Stimulated activated CD8-positive, alpha-beta memory T cell treated with anti-CD3 and anti-CD28 coated beads, Interleukin-15, amount 100 ng/mL, for 24 hours (primary cell): ENCODE measurements around the gene DNAJC1.

Experiments
- DNase-seq: peaks from one replicate; pipeline ENCODE4 v3.0.0-alpha.2; 2020; ENCODE audit warnings: low read depth

DNAJC1 gene

DNA sequence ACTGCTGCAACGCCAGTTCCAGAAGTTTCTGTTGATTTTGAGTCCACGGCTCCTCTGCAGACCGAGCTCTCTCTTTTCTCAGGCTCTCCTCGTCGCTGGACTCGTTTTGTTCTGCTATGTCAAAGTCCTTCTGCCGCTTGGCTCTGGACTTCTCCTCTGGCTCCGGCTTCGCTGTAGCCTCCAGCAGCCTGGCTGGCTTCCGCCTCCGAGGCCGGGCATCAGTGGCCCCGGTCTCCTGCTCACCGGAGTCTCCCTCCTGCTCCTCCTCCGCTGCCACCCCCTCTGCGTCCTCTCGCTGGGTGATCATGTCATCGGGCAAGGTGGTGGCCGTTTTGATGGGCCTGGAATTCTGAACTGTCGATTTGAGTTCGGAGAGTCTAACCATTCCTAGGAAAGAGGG, 244.3 kb downstream of the DNAJC1 start:
- no peak for DNase-seq

DNA sequence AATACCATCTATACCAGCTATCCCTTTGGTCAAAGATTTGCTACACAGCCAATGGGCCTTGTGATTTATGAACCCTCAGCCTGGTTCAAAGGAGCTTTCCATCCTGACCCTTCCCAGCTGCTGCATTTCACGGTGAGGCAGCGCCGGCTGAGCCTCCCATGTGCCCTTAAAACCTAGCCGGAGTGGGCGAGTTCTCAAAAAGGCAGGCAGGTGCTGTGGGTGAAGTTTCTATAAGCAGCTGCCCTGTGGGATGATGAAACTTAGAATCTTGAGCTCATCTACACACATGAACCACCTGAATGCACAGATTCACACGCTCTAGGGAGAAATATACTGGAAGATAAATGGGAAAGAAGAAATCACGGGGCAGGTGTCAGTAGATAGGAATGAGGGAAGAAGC, 244.8 kb downstream of the DNAJC1 start:
- DNase-seq, result no peak

DNA sequence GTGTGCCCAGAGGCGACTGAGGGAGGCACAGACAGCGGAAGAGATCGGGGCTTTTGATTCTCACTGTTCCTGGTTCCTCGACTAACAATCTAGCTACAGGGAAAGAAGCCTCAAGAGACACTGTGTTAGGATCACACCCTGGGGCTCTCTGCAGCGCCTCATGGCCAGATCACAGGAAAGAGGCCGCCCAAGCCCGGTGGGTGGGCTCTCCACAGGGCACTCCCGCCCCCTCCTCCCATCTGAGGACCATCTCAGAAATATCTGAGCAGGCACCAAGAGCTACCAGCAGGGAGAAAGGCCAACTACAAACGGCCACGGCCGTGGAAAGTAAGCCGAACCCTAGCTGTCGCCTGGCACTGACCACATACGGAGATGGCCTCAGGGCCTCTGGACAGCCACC, 245.3 kb downstream of the DNAJC1 start:
- no peak for DNase-seq

DNA sequence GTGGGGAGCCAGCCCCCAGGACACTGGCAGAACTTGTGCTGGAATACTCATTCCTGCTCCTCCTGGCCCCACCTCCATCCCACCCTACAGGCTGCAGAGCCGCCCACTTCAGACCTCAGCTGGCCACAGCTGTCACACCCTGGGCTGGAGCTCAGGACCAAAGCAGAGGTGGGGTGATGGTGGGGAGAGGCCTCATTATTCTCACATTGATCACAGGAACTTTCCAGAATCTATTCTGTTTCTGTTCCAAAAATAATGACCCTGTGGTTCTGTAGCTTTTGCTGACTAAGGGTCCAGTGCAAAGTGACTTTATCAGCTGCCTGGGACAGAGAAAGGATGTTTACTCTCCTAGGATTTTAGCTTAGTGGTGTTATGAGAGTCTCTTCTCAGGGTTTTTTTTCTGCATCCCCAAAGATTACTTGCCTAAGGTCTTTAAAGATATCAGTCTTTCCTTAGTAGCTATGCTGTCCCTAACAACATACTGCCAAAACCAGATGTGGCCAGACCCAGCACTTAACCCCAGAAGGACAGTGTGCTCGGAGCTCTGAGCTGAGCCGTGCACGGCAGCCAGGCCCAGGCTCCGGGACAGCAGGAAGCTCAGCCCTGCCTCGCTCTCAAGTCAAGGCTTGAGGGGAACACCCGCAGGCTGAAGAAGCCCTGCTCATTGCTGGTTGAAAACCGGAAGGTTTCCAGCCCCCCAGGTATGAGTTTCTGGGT, 246.2 kb downstream of the DNAJC1 start:
- no peak for DNase-seq

DNA sequence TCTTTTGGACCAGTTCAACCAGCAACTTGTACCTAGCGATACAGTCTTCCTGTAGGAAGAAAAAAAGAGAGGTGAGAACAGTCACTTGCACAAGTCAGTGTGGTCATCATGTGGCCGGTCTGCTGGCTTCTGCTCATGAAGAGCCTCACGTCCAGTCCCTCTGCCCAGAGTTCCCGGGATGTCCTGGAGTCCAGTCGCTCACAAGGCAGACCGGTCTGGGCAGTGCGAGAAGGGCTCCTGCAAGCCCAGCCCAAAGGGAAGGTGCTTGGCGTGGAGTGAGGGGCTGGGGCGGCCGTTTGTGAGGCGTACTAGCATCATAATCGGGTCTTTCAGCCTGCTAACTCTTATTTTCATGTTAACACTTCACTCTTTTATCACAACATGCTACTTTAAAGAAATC, 246.8 kb downstream of the DNAJC1 start:
- no peak for DNase-seq

DNA sequence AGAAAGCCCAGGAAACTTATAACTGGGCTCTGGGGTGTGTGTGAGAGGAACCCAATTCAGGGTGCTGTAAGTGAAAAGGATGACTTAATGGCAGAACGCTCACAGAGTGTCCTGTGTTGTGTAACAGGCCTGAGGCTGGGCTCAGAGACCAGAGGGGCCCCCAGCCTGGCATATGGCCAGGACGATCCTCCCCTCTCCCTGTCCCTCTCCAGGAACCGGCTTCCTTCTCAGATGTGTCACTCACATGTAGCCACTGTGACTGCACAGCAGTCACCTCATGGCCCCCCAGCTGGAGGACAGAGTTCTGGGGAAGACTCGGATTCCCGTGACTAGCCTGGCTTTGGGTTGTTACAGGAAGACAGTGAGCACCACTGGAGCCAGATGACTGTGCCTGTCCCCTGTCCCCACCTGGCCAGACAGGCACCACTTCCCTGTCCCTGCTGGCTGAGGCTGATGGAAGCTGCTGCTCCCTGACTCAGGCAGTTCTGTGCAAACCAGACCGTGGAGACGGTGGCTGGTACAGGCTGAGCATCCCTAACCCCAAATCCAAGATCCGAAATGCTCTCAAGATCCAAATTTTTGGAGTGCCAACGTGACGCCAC, 249.0 kb downstream of the DNAJC1 start:
- DNase-seq, result no peak

DNA sequence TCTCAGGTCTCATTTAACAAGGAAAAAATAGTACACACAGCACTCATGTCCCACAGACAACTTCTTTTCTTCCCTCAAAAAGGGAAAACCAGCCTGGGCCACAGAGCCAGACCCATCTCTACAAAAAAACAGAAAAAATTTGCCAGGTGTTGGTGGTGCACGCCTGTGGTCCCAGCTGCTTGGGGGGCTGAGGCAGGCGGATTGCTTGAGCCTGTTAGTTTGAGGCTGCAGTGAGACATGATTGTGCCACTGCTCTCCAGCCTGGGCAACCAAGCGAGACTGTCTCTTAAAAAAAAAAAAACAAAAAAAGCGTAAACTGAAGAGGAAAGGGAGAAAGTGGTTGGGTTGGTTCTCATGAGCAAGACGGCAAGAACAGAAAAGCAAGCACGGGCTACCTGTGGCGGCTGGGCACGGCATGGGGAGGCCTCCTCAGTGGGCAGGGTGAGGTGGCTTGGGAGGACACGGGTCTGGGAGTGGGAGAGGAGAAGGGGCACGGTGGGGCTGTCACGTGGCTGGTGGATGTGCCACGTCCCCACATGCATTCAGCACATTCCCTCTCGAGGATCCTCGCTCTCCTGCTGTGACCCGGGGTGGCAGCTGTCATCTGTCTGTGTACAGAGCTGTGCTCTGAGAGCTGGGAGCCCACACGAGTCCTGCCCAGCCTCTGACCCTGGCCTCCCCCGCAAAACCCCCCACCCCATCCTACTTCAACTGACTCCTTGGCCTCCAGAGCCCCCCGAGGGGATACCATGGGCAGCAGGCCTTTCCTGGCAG, 249.8 kb downstream of the DNAJC1 start:
- no peak for DNase-seq

DNA sequence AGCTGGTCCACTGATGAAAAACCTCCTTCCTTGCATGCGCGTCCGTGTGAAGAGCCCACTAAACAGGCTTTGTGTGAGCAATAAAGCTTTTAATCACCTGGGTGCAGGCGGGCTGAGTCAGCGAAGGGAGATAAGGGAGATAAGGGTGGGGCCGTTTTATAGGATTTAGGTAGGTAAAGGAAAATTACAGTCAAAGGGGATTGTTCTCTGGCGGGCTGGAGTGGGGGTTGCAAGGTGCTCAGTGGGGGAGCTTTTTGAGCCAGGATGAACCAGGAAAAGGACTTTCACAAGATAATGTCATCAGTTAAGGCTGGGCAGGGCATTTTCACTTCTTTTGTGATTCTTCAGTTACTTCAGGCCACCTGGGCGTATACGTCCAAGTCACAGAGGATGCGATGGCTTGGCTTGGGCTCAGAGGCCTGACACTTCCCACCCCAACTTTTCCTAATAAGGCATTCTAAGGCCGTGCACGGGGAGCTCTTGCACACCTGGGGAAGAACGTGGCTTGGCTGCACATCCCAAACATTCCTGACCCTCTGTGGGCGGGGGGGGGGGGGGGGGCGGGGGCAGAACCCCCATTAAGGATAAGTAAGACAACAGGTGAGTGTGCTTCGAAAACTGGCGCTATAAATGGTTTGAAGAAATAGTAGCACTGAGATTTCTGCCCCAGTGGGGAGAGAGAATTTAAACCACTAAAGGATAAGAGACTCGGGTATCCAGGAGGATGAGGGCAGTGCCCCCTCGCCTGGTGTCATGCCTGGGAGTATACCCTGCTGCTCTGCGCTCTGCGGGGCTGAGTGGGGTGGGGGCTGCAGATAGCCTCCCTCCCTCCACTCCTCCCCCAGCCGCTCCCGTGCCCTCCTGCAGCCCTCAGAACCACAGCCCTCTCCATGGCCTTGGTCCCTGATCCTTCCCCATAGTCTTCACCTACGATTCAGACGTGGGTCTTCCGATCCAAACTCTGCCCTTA, 251.9 kb downstream of the DNAJC1 start:
- DNase-seq, result no peak

DNA sequence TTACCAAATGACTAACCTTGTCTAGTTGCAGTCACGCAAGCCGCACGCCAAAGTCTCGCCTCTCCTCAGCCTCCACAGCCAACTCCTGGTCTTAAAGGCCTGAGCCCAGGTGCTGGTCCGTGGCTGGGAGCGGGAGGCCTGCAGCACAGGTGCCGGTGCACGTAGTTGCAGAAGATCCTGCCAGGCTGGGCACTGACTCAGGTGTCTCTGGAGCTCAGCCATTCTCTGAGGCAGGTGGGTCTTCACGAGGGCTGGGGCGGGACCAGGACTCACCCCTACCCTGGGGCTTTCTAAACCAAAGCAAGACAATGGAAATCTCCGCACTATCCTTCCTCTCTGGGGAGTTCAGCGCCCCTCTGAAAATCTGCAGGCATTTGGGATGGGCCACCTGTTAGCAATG, 253.1 kb downstream of the DNAJC1 start:
- no peak for DNase-seq

DNA sequence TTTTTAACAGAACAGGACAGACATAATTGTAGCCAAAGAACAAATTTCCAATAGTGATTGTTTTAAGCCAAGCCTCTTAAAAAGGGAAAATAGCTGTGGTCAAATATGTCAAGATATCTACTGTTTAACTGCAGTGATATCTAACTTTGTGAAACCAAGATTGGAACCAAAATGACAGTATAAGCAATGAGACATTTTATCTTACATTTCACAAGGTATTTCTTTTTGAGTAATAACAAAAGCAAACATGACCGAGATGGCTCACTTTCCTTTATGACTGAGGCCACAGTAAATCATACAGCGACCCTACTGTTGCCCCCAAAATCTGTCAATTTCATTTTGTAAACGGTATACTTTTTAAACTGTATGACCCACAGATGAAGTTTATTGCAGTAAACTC, 253.7 kb downstream of the DNAJC1 start:
- no peak for DNase-seq

DNA sequence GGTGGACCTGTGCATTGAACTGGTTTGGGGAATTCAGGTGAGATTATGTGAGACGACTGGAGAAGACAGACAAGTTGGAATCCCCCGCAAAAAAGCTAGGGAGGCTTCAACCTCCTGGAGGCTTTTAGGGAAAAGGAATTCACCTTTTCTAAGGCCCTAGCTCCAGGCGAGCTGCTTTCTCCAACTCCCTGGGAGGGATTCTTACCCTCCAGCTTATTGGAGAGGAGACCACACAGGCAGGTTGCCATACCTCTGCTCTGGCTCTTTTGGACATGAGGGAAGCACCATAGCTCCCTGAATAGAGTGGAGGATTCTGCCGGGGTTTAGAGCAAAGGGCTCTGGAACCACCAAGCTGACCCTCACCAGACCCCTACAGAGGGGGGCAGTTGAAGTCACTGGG, 255.7 kb downstream of the DNAJC1 start:
- no peak for DNase-seq

DNA sequence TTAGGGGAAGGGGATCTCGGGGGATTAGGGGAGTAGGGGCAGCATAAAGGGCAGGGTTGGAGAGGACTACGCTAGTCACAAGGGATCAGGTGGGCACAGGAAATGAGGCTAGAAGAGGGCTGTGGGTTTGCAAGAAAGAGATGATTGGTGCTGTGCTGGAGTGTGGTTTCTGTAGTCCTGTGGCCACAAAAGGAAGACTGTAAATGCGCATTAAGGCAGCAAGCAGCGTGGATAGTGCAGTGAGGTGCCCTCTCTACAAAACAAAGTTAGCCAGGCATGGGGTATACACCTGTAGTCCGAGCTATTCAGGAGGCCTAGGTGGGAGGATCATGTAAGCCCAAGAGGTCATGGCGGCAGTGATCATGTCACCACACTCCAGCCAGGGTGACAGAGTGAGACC, 257.4 kb downstream of the DNAJC1 start:
- no peak for DNase-seq

DNA sequence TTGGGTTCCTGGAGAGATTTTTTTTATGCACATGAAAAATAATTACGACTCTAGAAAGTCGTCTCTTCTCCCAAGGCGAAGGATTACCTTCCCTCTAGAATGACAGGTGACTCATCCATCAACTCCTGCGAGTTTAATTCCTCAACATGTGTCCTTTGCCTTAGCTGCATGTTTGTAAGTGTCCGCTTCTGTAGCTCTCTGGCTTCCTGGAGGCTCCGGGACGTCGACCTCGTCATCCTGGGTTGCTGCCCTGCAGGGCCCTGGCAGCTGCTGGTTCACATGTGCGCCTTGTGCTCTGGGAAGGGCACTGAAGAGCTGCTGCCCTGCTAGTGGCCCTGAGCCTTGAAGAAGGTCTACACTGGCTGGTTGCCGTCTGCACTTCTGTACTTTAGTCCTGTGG, 259.3 kb downstream of the DNAJC1 start:
- no peak for DNase-seq

DNA sequence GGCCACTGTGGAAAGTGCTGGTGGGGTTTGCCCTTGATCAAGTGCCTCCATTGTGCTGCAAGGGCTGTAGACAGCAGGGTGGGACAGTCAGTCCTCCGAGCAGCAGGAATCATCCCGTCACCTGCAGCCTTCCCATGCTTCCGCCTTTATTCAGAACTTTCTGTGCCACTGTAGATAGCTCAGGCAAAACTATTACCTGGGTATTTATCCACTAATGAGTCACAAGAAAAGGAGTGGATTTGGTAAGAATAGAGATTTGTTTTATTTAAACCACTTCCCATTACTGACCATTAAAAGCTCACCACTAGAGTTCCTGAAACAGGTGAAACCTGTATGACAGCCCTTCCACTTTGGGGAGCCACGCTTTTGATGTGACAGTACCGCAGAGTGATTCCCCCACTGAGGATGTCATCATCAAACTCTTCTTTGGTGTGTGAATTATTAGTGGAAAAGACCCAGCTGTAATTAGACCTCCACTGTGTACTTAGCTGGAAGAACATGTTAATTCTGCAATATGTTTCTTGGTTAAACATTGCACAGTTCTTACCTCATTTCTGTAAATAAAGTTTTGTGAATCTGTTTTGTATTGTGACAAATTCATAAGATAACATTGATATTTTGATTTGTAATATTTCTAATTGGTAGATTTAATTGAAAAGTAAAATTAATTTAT, 260.7 kb downstream of the DNAJC1 start:
- no peak for DNase-seq

DNA sequence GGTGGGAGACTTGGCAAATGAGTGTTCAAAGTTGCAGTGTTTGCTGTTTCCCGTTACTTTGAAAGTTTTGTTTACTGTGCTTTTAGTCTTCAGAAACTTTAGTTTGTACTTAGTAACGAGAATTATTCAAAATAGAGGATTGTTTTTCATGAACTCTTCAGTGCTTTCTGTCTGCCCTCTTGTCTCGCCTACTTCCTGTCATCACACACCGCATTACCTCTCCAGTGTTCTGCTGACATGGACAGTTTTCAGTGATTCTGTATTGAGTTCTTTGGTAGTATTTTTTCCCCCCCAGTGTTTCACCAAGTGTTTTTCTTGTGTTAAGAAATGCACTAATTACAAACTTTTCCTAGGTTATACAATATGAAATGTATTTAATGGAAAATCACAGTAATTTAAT, 262.5 kb downstream of the DNAJC1 start:
- DNase-seq, result no peak

DNA sequence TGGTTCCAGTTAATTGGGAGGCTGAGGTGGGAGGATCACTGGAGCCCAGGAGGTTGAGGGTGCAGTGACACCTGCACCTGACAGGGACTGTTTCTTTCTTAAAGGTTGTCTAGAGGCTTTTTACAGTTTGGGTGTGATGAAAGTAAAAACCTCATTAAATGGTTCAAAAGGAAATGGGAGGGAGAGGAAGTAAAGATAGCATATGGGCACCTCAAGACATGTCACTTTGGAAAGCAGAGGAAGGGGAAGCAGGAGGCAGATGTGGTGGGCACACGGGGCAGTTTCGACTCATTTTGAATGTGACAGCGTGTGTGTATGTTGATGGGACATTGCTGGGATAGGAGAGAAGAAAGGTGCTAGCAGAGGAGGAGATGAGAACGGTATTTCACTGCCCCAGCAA, 266.4 kb downstream of the DNAJC1 start:
- no peak for DNase-seq

DNA sequence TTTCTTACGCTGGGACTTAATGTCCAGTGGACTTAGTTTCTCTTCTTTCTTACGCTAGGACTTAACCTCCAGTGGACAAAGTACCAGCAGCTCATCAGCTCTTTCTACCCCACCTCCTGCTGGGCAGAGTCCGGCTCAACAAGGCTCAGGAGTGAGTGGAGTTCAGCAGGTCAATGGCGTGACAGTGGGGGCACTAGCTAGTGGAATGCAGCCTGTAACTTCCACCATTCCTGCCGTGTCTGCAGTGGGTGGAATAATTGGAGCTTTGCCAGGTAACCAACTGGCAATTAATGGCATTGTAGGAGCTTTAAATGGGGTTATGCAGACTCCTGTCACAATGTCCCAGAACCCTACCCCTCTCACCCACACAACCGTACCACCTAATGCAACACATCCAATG, 269.8 kb downstream of the DNAJC1 start:
- DNase-seq, result no peak

DNA sequence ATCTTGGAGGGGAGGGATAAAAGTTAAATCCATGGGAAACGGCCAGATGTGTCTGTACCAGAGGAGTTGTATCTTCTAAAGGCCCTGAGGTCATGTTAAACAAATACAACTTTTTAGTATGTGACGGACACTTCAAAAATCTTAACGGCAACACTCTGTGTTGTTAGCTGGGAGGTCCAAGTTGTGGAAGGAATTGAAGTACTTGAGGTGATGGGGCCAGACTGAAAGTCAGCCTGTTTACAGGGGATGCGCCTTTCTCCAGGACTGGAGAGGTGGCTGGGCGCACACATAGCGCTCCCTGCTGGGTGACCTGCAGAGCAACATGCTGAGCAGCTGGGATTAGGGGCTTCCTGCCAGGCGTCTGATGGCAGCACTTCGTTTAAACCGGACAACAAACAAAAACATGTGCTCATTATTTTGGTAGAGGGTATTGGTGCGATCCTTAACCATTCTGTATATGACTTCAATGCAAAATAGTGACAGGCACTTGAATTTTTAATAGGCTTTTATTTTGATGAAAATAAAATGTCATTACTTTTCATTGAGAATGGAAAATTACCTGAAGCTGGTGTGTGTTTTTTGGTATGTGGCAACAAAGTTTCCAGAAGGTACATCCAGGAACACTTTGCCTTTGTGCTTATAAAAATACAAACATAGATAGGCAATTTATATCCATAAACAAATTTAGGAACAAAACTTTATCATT, 271.3 kb downstream of the DNAJC1 start:
- no peak for DNase-seq

DNA sequence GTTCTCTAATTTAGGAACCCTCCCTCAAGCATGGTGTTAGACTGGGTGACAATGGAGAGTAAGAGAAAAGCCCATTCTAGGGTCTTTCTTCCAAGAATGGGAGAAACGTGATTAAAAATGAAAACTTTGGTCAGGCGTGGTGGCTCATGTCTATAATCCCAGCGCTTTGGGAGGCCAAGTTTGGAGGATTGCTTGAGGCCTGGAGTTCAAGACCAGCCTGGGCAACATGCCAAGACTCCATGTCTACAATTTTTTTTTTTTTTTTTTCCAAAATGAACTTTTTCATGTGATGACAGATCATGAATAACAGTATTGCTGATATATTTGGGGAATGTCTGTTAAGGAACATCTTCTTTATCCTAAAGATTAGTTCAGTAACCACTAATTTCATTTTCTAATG, 274.9 kb downstream of the DNAJC1 start:
- no peak for DNase-seq

DNA sequence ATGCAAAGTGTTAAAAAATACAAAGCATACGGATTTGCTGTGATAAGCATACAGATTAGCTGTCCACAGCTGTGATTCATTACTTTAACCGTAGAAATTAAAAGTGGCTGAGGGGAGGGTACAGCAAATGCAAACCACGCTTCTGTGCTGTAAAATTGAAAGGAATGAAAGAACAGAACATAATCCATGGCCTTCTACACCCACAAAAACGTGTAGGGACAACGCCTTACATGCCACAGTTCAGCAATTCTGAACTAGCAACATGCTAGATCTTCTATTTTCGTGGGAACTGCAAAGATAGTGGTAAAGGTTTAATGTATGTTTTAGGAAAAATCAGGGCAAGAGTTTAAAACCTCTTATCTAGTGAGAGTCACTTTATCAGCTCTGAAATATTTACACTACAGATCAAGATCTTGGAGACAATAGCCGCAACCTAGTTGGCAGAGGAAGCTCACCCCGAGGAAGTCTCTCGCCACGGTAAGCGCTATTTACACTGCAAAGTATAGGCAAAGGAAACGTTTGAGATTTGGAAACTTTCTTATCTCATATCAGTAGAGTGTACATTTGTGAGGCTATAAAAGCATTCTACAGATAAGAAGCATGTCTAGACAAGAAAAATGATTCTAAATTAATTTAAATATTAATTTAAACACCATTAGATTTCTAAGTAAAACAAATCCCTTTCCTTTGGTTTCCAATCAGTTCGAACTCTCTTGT, 275.9 kb downstream of the DNAJC1 start:
- no peak for DNase-seq
